ENCODE measurements around the gene PKDCC.

Gene PKDCC

GRCh38 chr2:42021464-42021863, 26.4 kb upstream of the PKDCC start:
- no peak for TF ChIP-seq CTCF (conservative IDR thresholded peaks at IDR 0.05; ENCODE audit: low read depth, low read length)

GRCh38 chr2:42025151-42025582, 22.7 kb upstream of the PKDCC start:
- DNase-seq (ENCODE audit: low read depth) = no peak
- no peak overlapping the region for H3K4me3 ChIP-seq (ENCODE audit: low read length)
- no peak for TF ChIP-seq CTCF (conservative IDR thresholded peaks at IDR 0.05; ENCODE audit: low read depth, low read length)

More at GRCh38 chr2:42021464-42021863, 26.4 kb upstream of the PKDCC start:
- no peak for DNase-seq (ENCODE audit: low read depth)
- no peak overlapping the region for H3K4me3 ChIP-seq (ENCODE audit: low read length)

GRCh38 chr2:42026272-42026671, 21.5 kb upstream of the PKDCC start:
- no peak overlapping the region for H3K4me3 ChIP-seq (ENCODE audit: low read length)
- DNase-seq (ENCODE audit: low read depth) = no peak
- TF ChIP-seq CTCF (conservative IDR thresholded peaks at IDR 0.05; ENCODE audit: low read depth, low read length) = no peak

- no peak for DNase-seq (ENCODE audit: low read depth)
- H3K4me3 ChIP-seq (ENCODE audit: low read length) = no peak overlapping the region
- TF ChIP-seq CTCF (conservative IDR thresholded peaks at IDR 0.05; ENCODE audit: low read depth, low read length) = no peak
Measured at GRCh38 chr2:42028571-42029148, 19.2 kb upstream of the PKDCC start.

GRCh38 chr2:42029171-42029570, 18.6 kb upstream of the PKDCC start:
- no peak overlapping the region for H3K4me3 ChIP-seq (ENCODE audit: low read length)
- DNase-seq (ENCODE audit: low read depth) = no peak
- no peak for TF ChIP-seq CTCF (conservative IDR thresholded peaks at IDR 0.05; ENCODE audit: low read depth, low read length)

- H3K4me3 ChIP-seq (ENCODE audit: low read length) = no peak overlapping the region
- DNase-seq (ENCODE audit: low read depth) = no peak
- no peak for TF ChIP-seq CTCF (conservative IDR thresholded peaks at IDR 0.05; ENCODE audit: low read depth, low read length)
Measured at GRCh38 chr2:42029639-42030199, 18.1 kb upstream of the PKDCC start.

- H3K4me3 ChIP-seq (ENCODE audit: low read length) = no peak overlapping the region
- no peak for TF ChIP-seq CTCF (conservative IDR thresholded peaks at IDR 0.05; ENCODE audit: low read depth, low read length)
- DNase-seq (ENCODE audit: low read depth) = no peak
Measured at GRCh38 chr2:42030200-42030759, 17.5 kb upstream of the PKDCC start.
